MCF 10A (cell line): ENCODE results near the gene PNCK. TPM values are rescaled to one million over a fixed set of nuclear protein-coding genes. Genes with fewer than 3 reads are reported as not detected.

Experiments used
- BruUV-seq: library from RNA; stranded (reverse); fragments of 400-500 nt; replicated peaks from 2 replicates; lab custom pipeline; 2021; lab: Mats Ljungman, UMichigan
- CTCF ChIA-PET: fragments of 300-600 bp; sonication (Branson Sonifier 250); formaldehyde crosslinking; extraction: SDS; loops from one replicate; lab custom pipeline; 2021; ENCODE audit warnings: antibody characterized with exemption, inconsistent platforms; lab: Yijun Ruan, JAX
- POLR2A ChIA-PET: fragments of 300-600, 350-650 bp; sonication (Branson Sonifier 250); formaldehyde crosslinking; extraction: SDS; loops from one replicate; lab custom pipeline; 2020; ENCODE audit warnings: antibody characterized with exemption, inconsistent platforms; lab: Yijun Ruan, JAX
- DNase-seq: peaks from one replicate; pipeline ENCODE4 v3.0.0-alpha.2; 2018; ENCODE audit not compliant: unreplicated experiment
- H3K27ac Mint-ChIP-seq: one replicate; pipeline ENCODE4 v1.8.0; 2022; ENCODE audit warnings: mild to moderate bottlenecking, low read depth, mixed read lengths; ENCODE audit not compliant: unreplicated experiment
- H3K27me3 Mint-ChIP-seq: one replicate; pipeline ENCODE4 v1.8.0; 2022; ENCODE audit warnings: mixed read lengths; ENCODE audit not compliant: insufficient read depth, unreplicated experiment
- H3K36me3 Mint-ChIP-seq: one replicate; pipeline ENCODE4 v1.8.0; 2022; ENCODE audit warnings: mild to moderate bottlenecking, moderate library complexity, mixed read lengths; ENCODE audit not compliant: insufficient read depth, unreplicated experiment
- H3K4me1 Mint-ChIP-seq: one replicate; pipeline ENCODE4 v1.8.0; 2022; ENCODE audit warnings: mixed read lengths; ENCODE audit not compliant: insufficient read depth, unreplicated experiment
- H3K4me3 Mint-ChIP-seq: one replicate; pipeline ENCODE4 v1.8.0; 2022; ENCODE audit warnings: mild to moderate bottlenecking, moderate library complexity, mixed read lengths; ENCODE audit not compliant: unreplicated experiment
- H3K9me3 Mint-ChIP-seq: one replicate; pipeline ENCODE4 v1.8.0; 2022; ENCODE audit warnings: mixed read lengths; ENCODE audit not compliant: unreplicated experiment
- CTCF ChIP-seq: fragments of 200-600 bp; IDR thresholded peaks from one replicate; pipeline ENCODE4 v1.8.0; 2022; ENCODE audit warnings: antibody characterized with exemption, mild to moderate bottlenecking; ENCODE audit not compliant: unreplicated experiment
- intact Hi-C: fragments of 100-400 bp; cut with micrococcal nuclease; formaldehyde crosslinking; loops from 2 replicates; pipeline ENCODE4 v1.14.1; 2022
- total RNA-seq: library from RNA; stranded (reverse); gene quantifications from 2 replicates; pipeline ENCODE4 v1.2.3, GENCODE V29; 2022

PNCK gene
- total RNA-seq, 1 experiment from 2014 or later: not detected

GRCh38 chrX:153626025-153626633 is 47.5 kb downstream of the PNCK start:
- TF ChIP-seq CTCF: no peak
- ChIA-PET POLR2A (interaction anchor here (1.1 kb wide), 1 partner anchor 10 kb away, joined by 3 read pairs; no protein-coding TSS in a partner anchor), CTCF (interaction anchor here (1.0 kb wide), 1 partner anchor 19 kb away, joined by 4 read pairs; no protein-coding TSS in a partner anchor)
- Mint-ChIP-seq H3K36me3 (peaks cover 6% of the 10 kb centered on the region), H3K27ac (no peak overlapping the region), H3K4me3 (no peak overlapping the region), H3K9me3 (peaks cover 4% of the 10 kb centered on the region), H3K4me1 (no peaks in the 10 kb centered on the region), H3K27me3 (peaks cover 35% of the 10 kb centered on the region)
- no peak for DNase-seq
- BruUV-seq: no TSS peak
- intact Hi-C loops: no loop called here

GRCh38 chrX:153625271-153626024 is 48.2 kb downstream of the PNCK start:
- TF ChIP-seq CTCF: no peak
- H3K27ac Mint-ChIP-seq: no peak overlapping the region
- peaks cover 6% of the 10 kb centered on the region for H3K36me3 Mint-ChIP-seq
- no peaks in the 10 kb centered on the region for H3K4me1 Mint-ChIP-seq
- H3K27me3 Mint-ChIP-seq: peaks cover 28% of the 10 kb centered on the region
- ChIA-PET CTCF (interaction anchor here (0.7 to 1.0 kb wide), 2 partner anchors 19 to 25 kb away, joined by 3 to 4 read pairs; no protein-coding TSS in a partner anchor), POLR2A (interaction anchor here (1.1 kb wide), 1 partner anchor 10 kb away, joined by 3 read pairs; no protein-coding TSS in a partner anchor)
- DNase-seq: no peak
- BruUV-seq: no TSS peak
- no peaks in the 10 kb centered on the region for H3K9me3 Mint-ChIP-seq
- no peak overlapping the region for H3K4me3 Mint-ChIP-seq
- intact Hi-C loops: no loop called here

- Mint-ChIP-seq H3K4me1 (no peaks in the 10 kb centered on the region), H3K4me3 (no peak overlapping the region), H3K27me3 (peaks cover 18% of the 10 kb centered on the region), H3K9me3 (no peaks in the 10 kb centered on the region), H3K27ac (no peak overlapping the region), H3K36me3 (peaks cover 6% of the 10 kb centered on the region)
- DNase-seq: no peak
- CTCF ChIA-PET: no interaction called here
- intact Hi-C loops: no loop called here
- BruUV-seq: no TSS peak
- POLR2A ChIA-PET: no interaction called here
- TF ChIP-seq CTCF: no peak
Measured at GRCh38 chrX:153624196-153625091, 49.2 kb downstream of the PNCK start.
